Medulla oblongata (tissue), 1 donor: ENCODE results near the gene DLG1.
"Not testable (repeated sequence)": the region's sequence is repeated elsewhere in the genome, so short reads cannot be mapped to it uniquely, and the experiment has no call there.

Experiments used
- DNase-seq: peaks from one replicate; pipeline ENCODE4 v3.0.0-alpha.2; 2015; ENCODE audit errors: extremely low spot score

Gene DLG1

DNA sequence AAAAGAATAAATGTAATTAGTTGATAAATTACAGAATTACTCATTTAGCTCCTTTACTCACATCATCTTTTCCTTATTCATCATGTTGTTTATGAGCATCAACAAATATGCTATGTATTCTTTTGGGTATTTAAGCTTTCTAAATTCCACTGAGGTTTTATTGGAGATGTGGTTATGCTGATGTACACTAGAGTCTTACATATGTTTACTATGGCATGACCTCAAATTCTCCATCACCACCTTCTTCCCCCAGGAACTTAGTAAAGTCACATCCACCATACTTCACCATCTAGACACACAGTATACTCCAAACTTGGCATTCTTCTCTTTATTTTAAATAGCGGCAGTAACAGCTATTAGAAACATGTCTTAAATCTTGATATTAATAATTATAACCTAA, 194.6 kb downstream of the DLG1 start:
- DNase-seq: no peak

DNA sequence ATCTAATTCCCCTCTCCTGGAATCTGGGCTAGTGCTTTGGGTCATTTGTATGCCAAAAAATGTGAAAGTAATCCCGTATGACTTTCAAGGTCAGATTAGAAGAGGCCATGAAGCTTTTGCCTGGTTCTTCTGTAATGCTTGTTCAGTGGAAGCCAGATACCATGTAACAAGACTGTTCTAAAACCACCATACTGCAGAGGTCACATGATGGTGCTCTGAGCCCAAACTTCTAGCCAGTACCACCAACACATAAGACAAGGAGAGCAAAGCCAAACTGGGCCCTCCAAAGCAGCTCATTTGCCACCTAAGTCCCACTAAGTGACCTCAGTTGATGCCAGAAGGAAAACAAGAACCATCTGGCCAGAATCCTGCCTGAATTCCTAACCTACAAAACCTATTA, 204.5 kb downstream of the DLG1 start:
- no peak for DNase-seq

DNA sequence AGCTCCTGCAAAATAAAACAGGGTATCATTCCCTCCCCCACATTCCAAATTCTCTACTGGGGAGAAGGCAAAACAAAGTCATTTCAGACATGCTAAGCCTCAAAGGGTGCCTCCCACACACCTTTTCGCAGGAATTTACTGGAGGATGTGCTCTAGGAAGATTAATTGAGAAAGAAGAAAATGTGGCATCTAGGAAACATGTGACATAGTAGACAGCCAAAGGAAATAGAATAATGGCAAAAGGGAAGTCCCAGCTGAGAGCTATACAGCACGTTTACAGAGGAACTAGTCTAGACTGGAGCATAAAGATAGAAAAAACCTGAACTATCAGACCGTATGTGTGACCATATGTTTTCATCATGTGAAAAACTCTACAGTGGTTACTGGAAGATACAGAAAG, 210.0 kb downstream of the DLG1 start:
- DNase-seq: peak; percentile 17

DNA sequence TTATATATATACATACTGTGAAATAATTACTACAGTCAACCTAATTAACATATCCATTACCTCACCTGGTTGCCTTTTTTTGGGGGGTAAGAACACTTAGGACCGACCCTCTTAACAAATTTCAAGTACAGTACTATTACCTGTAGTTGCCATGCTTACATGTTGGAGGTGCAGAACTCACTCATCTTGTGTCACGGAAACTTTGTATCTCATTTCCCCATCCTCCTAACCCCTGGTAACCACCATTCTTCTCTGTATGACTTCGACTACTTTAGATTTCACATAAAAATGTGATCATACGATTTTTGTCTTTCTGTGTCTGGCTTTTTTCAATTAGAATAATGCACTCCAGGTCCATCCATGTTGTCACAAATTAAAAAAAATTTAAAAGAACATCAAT, 213.3 kb downstream of the DLG1 start:
- DNase-seq: no peak

DNA sequence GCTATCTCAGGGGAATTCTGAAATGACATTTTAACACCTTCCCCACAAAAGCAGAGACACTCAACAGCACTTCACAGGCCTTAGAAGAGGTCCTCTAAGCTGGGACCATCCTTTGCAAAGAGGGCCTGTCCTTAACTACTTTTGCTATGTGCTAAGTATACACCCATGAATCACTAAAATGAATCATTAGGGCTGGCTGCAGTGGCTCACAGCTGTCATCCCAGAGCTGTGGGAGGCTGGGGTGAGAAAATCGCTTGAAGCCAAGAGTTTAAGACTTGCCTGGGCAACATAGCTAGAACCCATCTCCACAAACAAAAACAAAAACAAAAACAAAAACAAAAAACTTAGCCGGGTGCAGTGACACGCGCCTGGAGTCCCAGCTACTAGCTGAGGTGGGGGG, 214.9 kb downstream of the DLG1 start:
- DNase-seq: no peak

DNA sequence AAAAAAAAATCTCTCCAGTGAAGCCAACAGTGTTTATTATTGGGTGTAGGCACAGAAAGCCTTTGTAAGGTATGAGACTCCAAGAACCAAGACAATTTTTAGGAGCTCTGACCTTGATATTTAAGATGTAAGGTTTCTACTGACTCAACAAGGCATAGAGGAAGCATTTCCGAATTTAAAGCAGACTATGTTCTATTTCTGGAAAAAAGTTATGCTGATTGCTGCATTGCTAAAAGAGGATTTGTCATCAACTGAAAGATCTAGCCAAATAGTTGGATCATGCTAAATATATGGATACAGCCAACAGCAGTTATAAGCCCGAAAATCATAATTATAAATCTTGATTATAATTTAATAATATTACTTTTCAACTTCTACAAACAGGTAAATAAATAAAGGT, 215.5 kb downstream of the DLG1 start:
- DNase-seq: no peak

DNA sequence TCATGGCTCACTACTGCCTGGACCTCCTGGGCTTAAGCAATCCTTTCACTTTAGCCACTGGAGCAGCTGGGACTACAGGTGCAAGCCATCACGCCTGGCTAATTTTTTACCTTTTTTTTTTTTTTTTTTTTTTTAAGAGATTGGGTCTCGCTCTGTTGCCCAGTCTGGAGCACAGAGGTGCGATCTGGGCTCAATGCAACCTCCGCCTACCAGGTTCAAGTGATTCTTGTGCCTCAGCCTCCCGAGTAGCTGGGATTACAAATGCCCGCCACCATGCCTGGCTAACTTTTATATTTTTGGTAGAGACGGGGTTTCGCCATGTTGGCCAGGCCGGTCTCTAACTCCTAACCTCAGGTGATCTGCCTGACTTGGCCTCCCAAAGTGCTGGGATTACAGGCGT, 218.1 kb downstream of the DLG1 start:
- no peak for DNase-seq

DNA sequence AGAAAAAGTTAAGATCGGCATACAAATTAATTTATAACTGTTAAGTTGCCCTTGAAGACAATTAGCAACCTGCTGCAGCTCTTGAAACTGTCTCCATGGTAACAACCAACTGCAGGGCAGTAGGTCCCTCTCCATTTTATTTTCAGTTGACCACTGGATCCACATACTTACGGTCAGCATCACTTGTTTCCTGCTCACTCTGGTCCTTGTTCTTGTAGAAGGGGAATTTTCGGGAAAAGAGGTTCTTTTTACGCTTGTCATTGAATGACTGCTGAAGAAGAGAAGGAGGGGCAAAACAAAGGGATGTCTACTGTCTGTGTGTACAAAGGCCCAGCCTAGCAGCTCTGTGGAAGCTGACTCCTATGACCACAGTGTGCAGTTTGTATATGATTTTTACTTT, 222.0 kb downstream of the DLG1 start:
- peak; percentile 57 for DNase-seq

DNA sequence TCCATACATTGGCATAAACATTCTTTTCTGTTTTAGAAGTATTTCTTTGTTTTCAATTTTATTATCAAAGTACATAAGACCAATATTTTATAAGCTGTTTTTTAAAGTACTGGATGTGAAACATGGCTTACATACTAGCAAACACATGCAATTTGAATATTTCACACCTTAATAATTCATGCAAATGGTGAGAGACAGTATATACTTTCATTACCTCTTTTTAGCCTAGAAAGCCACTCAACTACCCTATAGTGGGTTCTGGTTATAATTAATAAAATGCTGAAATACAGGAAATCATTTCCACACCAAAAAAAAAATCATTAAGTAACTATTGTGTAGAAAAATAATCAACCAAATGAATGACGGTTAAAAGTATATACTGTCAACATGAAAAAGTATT, 230.3 kb downstream of the DLG1 start:
- no peak for DNase-seq

DNA sequence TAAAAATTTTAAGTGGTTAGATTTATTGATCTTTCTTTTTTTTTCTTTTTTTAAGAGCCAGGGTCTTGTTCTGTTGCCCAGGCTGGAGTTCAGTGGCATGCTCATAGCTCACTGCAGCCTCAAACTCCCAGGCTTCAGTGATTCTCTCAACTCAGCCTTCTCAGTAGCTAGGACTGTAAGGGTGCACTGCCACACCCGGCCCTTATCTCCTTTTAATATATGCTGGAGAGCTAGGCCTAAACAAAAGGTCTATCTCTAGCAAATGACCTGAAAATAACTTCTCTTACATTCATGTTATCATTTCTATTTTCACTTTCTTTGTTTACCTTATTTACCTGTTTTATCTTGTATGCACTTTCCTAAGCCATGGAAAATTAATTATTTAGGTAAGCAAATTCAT, 233.6 kb downstream of the DLG1 start:
- DNase-seq: no peak

DNA sequence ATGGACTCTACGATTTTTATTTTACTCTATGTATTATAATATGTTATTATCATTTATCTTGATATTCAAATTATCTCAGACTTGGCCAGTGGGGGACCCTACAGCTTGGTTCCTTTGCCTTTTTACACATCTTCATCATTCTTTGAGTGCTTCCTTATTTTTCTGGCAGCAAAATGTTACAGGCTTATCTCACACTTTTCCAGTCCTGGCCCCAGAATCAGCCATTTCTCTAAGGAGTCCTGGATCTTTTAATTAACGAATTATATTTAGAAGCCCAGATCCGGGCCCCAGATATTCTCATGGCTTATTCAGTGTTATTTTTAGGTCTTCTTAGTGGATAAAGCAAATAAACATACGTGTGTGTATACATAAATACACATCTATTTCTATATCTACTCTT, 236.0 kb downstream of the DLG1 start:
- no peak for DNase-seq

DNA sequence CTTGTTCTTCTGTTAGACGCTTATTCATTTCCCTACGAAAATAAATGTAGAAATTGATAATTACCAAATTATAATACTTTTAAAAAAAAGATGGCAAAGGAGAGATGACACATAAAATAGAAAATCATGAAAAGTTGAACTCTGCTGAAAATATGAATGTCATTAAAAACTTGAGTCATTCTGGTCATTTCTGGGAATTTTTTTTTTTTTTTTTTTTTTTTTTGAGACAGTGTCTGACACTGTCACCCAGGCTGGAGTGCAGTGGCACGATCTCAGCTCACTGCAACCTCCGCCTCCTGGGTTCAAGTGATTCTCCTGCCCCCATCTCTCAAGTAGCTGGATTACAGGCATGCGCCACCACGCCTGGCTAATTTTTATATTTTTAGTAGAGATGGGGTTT, 246.8 kb downstream of the DLG1 start:
- not testable (repeated sequence) for DNase-seq

DNA sequence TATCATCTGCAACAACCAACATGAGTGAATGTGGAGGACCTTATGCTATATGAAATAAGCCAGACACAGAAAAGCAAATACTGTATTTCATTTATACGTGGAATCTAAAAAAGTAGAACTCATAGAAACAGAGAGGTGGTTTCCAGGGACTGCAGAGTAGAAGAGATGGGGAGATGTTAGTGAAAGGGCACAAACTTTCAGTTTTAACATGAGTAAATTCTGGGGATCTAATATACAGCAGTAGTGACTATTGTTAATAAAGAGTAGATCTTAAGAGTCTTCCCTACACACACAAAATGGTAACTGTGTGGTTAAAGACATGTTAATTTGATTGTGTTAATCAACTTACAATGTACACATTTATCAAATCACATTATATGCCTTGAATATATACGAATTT, 247.9 kb downstream of the DLG1 start:
- no peak for DNase-seq

DNA sequence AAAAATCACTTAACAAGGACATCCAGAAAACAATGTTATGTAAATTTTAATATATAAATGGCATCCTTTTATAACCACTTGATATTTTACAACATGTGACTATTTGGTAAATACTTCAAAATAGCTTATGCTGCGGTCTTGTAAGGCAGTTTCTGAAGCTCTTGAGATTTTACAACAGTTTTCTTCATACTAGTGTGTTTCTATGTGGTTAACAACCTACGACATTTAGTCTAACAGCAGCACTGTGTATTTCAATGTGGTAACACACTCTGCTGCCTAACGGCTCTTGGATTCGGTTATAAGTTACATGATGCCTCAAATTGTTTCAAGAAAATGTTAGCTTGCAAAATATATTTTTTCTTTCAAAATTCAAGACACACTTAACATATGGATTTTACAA, 255.9 kb downstream of the DLG1 start:
- DNase-seq: no peak

DNA sequence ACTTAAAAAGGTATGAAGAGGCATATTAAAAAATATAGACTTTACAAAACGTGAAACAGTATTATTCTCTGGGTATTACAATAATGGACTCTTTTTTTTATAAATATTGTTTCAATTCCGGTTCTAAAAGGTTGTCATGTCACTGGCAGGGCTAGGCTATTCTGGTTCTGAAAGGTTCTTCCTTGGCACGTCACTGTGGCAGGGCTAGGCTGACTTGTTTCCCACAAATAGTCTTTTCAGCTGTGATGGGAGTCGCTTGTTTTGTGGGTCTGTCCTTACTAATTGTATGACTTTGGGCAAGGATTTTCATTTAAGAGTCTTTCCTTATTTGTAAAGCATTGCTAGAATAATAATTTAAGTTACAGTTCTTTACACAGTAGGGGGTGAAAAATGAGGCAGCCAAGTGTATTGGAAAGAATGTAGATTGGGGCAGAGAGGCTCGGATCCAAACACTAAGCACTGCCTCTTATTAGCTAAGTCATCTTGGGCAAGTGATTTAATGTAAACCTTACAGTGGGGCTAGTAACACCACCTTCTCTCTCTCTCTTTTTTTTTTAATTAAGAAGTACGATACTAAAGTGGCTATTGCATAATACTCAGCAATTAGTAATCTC, 256.4 kb downstream of the DLG1 start:
- peak; percentile 31 for DNase-seq

DNA sequence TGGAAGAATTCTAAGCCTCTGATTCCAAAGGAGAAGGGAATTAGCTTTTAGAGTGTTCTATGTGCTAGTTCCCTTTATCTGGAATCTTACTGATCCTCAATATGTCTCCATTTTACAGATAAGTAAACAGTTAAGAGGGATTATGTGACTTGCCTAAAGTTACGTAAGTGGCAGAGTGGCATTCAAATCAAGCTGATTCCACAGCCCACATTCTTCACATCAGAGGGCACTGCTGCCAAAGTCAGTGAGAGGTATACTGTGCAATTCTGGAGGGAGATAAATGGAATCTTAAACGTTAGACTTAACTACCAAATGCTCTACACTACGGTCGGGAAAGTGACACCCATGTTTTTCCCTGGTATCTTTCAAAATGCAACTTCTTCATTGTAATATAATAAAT, 257.8 kb downstream of the DLG1 start:
- no peak for DNase-seq

DNA sequence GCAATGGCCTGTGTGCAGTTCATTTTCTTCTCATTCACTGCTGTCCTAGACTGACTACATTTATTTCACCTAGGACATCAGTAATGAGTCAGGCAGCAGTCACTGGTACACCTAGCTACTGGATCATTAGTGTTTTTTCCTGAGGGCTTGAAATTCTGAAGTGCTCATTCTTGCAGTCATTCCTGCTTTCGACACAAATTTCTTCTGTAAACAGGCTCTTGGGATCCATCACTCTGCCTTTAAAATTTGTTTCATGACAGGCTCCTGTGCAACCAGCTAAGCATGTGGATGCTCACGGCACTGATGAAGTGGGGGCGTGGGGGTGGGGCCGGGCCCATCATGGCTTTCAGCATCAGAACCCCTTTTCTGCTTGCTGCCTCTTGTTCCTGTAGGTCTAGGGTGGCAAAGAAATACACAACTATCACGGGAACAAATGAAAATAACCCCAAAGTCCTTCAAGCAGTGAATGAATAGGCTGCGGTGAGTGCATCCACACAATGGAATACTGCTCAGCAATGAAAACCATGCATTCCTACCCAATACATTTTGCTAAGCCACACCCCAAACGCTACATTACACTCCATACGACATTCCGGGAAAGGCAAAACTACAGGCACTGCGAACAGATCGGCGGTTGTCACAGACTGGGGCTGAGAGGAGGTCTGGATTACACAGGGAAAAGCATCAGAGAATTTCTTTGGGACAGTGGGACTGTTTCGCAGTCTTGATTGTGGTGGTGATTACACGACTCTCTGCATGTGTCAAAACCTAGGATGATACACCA, 259.5 kb downstream of the DLG1 start:
- no peak for DNase-seq

DNA sequence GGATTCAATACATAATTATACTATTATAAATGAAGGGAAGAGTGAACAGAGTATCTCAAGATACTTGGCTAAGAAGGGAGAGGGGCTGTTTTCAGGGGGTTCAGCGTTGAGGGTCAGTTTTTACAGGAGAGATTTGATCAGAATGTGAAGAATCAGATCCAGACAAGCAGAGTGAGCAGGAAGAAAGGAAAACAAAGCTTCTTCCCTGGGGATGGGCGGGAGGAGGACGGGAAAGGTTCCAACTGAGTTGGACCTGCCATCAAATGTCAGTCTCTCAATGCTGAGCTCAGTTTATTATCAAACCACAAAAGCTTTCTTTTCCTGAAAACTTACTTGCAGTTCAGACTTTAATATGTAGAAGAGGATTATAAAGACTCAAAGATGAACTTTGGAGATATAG, 262.8 kb downstream of the DLG1 start:
- no peak for DNase-seq

DNA sequence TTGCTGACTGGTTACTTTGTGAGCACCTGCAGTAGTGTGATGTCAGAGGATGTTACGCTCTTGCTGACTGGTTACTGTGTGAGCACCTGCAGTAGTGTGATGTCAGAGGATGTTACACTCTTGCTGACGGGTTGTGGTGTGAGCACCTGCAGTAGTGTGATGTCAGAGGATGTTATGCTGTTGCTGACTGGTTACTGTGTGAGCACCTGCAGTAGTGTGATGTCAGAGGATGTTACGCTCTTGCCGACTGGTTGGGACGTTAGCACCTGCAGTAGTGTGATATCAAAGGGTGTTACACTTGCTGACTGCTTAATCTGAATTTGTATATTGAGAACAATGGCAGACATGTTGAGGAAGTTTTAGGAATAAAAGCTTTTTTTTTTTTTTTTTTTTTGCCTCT, 263.6 kb downstream of the DLG1 start:
- DNase-seq: not testable (repeated sequence)

DNA sequence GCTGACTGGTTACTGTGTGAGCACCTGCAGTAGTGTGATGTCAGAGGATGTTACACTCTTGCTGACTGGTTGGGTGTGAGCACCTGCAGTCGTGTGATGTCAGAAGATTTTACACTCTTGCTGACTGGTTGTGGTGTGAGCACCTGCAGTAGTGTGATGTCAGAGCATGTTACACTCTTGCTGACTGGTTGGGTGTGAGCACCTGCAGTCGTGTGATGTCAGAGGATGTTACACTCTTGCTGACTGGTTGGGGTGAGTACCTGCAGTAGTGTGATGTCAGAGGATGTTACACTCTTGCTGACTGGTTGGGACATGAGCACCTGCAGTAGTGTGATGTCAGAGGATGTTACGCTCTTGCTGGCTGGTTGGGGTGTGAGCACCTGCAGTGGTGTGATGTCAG, 264.6 kb downstream of the DLG1 start:
- DNase-seq: not testable (repeated sequence)

DNA sequence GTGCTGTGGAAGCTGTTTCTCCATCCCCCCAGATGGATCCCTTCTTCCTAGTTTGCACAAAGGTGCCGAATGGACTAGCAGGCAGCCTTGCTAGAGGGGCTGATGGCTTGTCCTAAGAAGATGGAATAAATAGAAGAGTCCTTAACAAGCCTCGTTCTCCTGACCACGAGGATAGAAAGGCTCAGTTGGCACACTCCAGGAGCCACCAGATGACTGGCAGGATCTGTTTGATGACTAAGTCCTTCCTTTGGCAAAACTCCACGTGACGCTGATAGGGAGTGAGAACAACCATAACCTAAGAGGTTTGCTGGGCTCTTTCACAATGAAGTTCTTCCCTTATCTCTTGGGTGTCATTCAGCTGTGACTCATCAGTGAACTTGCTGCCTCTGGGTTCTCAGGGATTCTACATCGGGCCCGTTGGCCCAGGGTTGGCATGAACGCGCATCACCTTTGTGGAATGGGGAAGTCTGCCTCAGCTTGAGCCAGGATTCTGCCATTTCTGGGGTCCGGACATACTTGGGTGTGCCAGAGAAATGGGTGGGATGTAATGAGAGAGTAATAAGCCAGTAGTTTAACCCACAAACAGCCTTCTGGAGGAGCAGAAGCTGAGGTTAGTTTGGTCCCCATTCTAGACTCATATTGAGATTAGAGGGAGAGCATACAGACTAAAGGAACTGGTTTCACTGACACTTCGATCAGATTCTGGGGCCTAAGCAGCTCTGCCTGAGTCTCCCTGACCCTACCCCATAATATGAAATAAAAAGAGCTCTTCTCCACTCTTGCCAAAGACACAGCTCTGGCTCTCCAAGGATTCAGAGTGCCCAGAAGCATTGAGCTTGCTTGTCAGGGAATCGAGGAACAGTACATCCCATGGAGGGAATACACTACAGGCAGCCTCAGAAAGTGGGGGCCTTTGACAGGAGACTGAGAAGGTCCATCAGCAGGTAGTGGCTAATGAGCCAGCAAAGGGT, 266.8 kb downstream of the DLG1 start:
- peak; percentile 23 for DNase-seq
